ENCODE data around the gene ZBTB25.

DNA sequence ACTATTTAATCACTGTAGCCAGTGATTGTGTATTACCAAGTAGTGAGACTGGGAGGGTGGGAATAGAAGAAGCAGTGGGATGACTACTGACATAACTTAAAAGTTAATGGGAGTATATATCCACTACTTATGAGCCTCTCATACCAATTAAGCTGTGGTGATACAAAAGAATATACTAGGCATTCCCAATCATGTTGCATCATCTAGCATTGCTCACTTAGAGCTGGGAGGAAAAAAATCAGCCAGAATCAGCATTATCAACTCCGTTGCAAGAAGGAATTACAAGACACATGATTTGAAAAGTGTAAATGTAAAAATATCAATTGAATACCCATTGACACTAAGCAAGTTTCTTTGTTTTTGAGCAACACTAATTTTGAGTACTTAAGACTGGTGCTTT lies 45.4 kb upstream of the ZBTB25 start:
- TF ChIP-seq, protein P1, sequence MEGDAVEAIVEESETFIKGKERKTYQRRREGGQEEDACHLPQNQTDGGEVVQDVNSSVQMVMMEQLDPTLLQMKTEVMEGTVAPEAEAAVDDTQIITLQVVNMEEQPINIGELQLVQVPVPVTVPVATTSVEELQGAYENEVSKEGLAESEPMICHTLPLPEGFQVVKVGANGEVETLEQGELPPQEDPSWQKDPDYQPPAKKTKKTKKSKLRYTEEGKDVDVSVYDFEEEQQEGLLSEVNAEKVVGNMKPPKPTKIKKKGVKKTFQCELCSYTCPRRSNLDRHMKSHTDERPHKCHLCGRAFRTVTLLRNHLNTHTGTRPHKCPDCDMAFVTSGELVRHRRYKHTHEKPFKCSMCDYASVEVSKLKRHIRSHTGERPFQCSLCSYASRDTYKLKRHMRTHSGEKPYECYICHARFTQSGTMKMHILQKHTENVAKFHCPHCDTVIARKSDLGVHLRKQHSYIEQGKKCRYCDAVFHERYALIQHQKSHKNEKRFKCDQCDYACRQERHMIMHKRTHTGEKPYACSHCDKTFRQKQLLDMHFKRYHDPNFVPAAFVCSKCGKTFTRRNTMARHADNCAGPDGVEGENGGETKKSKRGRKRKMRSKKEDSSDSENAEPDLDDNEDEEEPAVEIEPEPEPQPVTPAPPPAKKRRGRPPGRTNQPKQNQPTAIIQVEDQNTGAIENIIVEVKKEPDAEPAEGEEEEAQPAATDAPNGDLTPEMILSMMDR (IDR thresholded peaks at IDR 0.05; ENCODE audit: insufficient read depth, low read length, poor library complexity, severe bottlenecking) = no peak
- no peak for TF ChIP-seq EZH2phosphoT487 (conservative IDR thresholded peaks at IDR 0.05; ENCODE audit: low read length)
